Measurements from ENCODE around the gene NUP214.

GRCh38 chr9:131279196-131279862 lies 153.9 kb downstream of the NUP214 start:
- TF ChIP-seq CTCF (IDR thresholded peaks at IDR 0.05) (no peak), POLR2AphosphoS5 (IDR thresholded peaks at IDR 0.05; ENCODE audit: insufficient read depth in 1 of 2, low read depth in 1 of 2) (no peak), POLR2A (IDR thresholded peaks at IDR 0.05) (no peak)

Measured in vagina (tissue), 2 donors.